H9 (cell line): Measurements from ENCODE around the gene AKAP11. TPM values are rescaled to one million over a fixed set of nuclear protein-coding genes. Genes with fewer than 3 reads are reported as not detected.

ENCODE experiments used
- DNase-seq: peaks from one replicate; pipeline ENCODE4 v3.0.0-alpha.2; 2017
- H2AFZ ChIP-seq: one replicate; pipeline ENCODE4 v1.6.1; 2013; ENCODE audit warnings: mild to moderate bottlenecking, low read length, control low read depth, moderate library complexity
- H2AK5ac ChIP-seq: 2 replicates; pipeline ENCODE4 v1.6.1; 2013; ENCODE audit warnings: low read length, control low read depth, mixed read lengths; ENCODE audit not compliant: insufficient read length
- H2BK120ac ChIP-seq: one replicate; pipeline ENCODE4 v1.6.1; 2013; ENCODE audit warnings: low read depth, mild to moderate bottlenecking, low read length, control low read depth, inconsistent platforms; ENCODE audit not compliant: poor library complexity, severe bottlenecking
- H2BK12ac ChIP-seq: 2 replicates; pipeline ENCODE4 v1.6.1; 2013; ENCODE audit warnings: low read length, control low read depth, mixed read lengths, low read depth; ENCODE audit not compliant: insufficient read length
- H2BK15ac ChIP-seq: 2 replicates; pipeline ENCODE4 v1.6.1; 2013; ENCODE audit warnings: low read depth, low read length, control low read depth
- H2BK20ac ChIP-seq: one replicate; pipeline ENCODE4 v1.6.1; 2013; ENCODE audit warnings: low read depth, mild to moderate bottlenecking, low read length, control low read depth, inconsistent platforms; ENCODE audit not compliant: poor library complexity, severe bottlenecking
- H2BK5ac ChIP-seq: 2 replicates; pipeline ENCODE4 v1.6.1; 2013; ENCODE audit warnings: low read length, control low read depth, mixed read lengths; ENCODE audit not compliant: insufficient read length
- H3K14ac ChIP-seq: 2 replicates; pipeline ENCODE4 v1.6.1; 2013; ENCODE audit warnings: low read length, control low read depth; ENCODE audit not compliant: insufficient read depth
- H3K18ac ChIP-seq: 2 replicates; pipeline ENCODE4 v1.6.1; 2013; ENCODE audit warnings: low read depth, mild to moderate bottlenecking, mixed read lengths, low read length, control low read depth; ENCODE audit not compliant: insufficient read length
- H3K23ac ChIP-seq: 2 replicates; pipeline ENCODE4 v1.6.1; 2013; ENCODE audit warnings: low read length, control low read depth, mixed read lengths, low read depth; ENCODE audit not compliant: insufficient read length
- H3K23me2 ChIP-seq: 2 replicates; pipeline ENCODE4 v1.6.1; 2013; ENCODE audit warnings: low read depth, mild to moderate bottlenecking, mixed read lengths, low read length, control low read depth; ENCODE audit not compliant: insufficient read length, poor library complexity, severe bottlenecking
- H3K27ac ChIP-seq: 2 replicates; pipeline ENCODE4 v1.5.1; 2013; ENCODE audit warnings: low read length, control low read depth, mixed read lengths, low read depth; ENCODE audit not compliant: insufficient read length
- H3K27me3 ChIP-seq: 2 replicates; pipeline ENCODE4 v1.6.1; 2013; ENCODE audit warnings: low read length, control low read depth, inconsistent platforms; ENCODE audit not compliant: insufficient read depth
- H3K4ac ChIP-seq: 2 replicates; pipeline ENCODE4 v1.6.1; 2013; ENCODE audit warnings: low read depth, mild to moderate bottlenecking, control low read depth, inconsistent platforms, low read length, moderate library complexity
- H3K4me1 ChIP-seq: 2 replicates; pipeline ENCODE4 v1.6.1; 2013; ENCODE audit warnings: low read length, control low read depth, inconsistent platforms; ENCODE audit not compliant: insufficient read depth
- H3K4me2 ChIP-seq: 2 replicates; pipeline ENCODE4 v1.6.1; 2013; ENCODE audit warnings: low read length, control low read depth, mixed read lengths; ENCODE audit not compliant: insufficient read length, insufficient read depth
- H3K56ac ChIP-seq: 2 replicates; pipeline ENCODE4 v1.6.1; 2013; ENCODE audit warnings: low read depth, mild to moderate bottlenecking, mixed read lengths, low read length, control low read depth; ENCODE audit not compliant: insufficient read length
- H3K79me1 ChIP-seq: 2 replicates; pipeline ENCODE4 v1.6.1; 2013; ENCODE audit warnings: low read depth, mild to moderate bottlenecking, moderate library complexity, low read length, control low read depth, inconsistent platforms; ENCODE audit not compliant: insufficient read depth, poor library complexity, severe bottlenecking
- H3K79me2 ChIP-seq: 2 replicates; pipeline ENCODE4 v1.6.1; 2013; ENCODE audit warnings: low read length, control low read depth, inconsistent platforms; ENCODE audit not compliant: insufficient read depth
- H3K9ac ChIP-seq: 2 replicates; pipeline ENCODE4 v1.6.1; 2013; ENCODE audit warnings: low read length, control low read depth, mixed read lengths; ENCODE audit not compliant: insufficient read length; ENCODE audit errors: extremely low read depth
- H3K9me3 ChIP-seq: one replicate; pipeline ENCODE4 v1.6.1; 2013; ENCODE audit warnings: low read depth, low read length, inconsistent platforms; ENCODE audit not compliant: control insufficient read depth
- H3T11ph ChIP-seq: one replicate; pipeline ENCODE4 v1.6.1; 2013; ENCODE audit warnings: mild to moderate bottlenecking, low read length, control low read depth, inconsistent platforms
- H4K20me1 ChIP-seq: one replicate; pipeline ENCODE4 v1.6.1; 2013; ENCODE audit not compliant: control insufficient read depth, insufficient read length, insufficient read depth
- H4K5ac ChIP-seq: 2 replicates; pipeline ENCODE4 v1.6.1; 2013; ENCODE audit warnings: low read depth, mild to moderate bottlenecking, mixed read lengths, low read length, control low read depth; ENCODE audit not compliant: insufficient read length
- H4K8ac ChIP-seq: replicated peaks from 2 replicates; pipeline ENCODE4 v1.6.1; 2013; ENCODE audit warnings: low read length, control low read depth, mixed read lengths, low read depth; ENCODE audit not compliant: insufficient read length
- H4K91ac ChIP-seq: 2 replicates; pipeline ENCODE4 v1.6.1; 2013; ENCODE audit warnings: low read depth, mild to moderate bottlenecking, moderate library complexity, mixed read lengths, low read length, control low read depth; ENCODE audit not compliant: insufficient read length
- H3K27ac Mint-ChIP-seq, 3 experiments: 2 replicates in 2 of 3; 3 replicates in 1 of 3; pipeline ENCODE4 v1.8.0; 2020 to 2021; ENCODE audit warnings: mixed read lengths in 3 of 3, mild to moderate bottlenecking in 1 of 3, moderate library complexity in 1 of 3
- H3K27me3 Mint-ChIP-seq: 2 replicates; pipeline ENCODE4 v1.8.0; 2021; ENCODE audit warnings: low read depth, mild to moderate bottlenecking, moderate library complexity, mixed read lengths
- H3K36me3 Mint-ChIP-seq, 3 experiments: 2 replicates in 2 of 3; 3 replicates in 1 of 3; pipeline ENCODE4 v1.8.0; 2020 to 2021; ENCODE audit warnings: low read depth in 3 of 3, mixed read lengths in 3 of 3; ENCODE audit not compliant: insufficient read depth in 1 of 3
- H3K4me1 Mint-ChIP-seq, 2 experiments: 2 replicates each; pipeline ENCODE4 v1.8.0; 2020; ENCODE audit warnings: mixed read lengths in 2 of 2
- H3K4me3 Mint-ChIP-seq, 2 experiments: 2 replicates in 1 of 2; 3 replicates in 1 of 2; pipeline ENCODE4 v1.8.0; 2020 to 2021; ENCODE audit warnings: mild to moderate bottlenecking in 2 of 2, mixed read lengths in 2 of 2, moderate library complexity in 1 of 2
- H3K9me3 Mint-ChIP-seq, 2 experiments: 2 replicates in 1 of 2; 3 replicates in 1 of 2; pipeline ENCODE4 v1.8.0; 2020; ENCODE audit warnings: mild to moderate bottlenecking in 2 of 2, mixed read lengths in 2 of 2, moderate library complexity in 1 of 2
- WGBS: extraction: QIAGEN DNeasy Blood & Tissue Kit; methylation state at CpG from one replicate; pipeline ENCODE4 v1.1.7; 2013; ENCODE audit warnings: missing lambda C conversion rate, low lambda C conversion rate, mixed read lengths; ENCODE audit not compliant: insufficient read length; ENCODE audit errors: extremely low coverage; 5-methylcytosine and 5-hydroxymethylcytosine counted together
- total RNA-seq: library from RNA; stranded (reverse); gene quantifications from 2 replicates; pipeline ENCODE4 v1.2.1, GENCODE V29; 2021
- TF ChIP-seq, protein P1 (sequence below): fragments of 200-600 bp; sonication (generic); conservative IDR thresholded peaks from 3 replicates; pipeline ENCODE4 v1.8.0; 2021; ENCODE audit warnings: antibody characterized with exemption, mild to moderate bottlenecking

The AKAP11 gene
- total RNA-seq, 1 experiment from 2014 or later: 20.5 TPM

DNA sequence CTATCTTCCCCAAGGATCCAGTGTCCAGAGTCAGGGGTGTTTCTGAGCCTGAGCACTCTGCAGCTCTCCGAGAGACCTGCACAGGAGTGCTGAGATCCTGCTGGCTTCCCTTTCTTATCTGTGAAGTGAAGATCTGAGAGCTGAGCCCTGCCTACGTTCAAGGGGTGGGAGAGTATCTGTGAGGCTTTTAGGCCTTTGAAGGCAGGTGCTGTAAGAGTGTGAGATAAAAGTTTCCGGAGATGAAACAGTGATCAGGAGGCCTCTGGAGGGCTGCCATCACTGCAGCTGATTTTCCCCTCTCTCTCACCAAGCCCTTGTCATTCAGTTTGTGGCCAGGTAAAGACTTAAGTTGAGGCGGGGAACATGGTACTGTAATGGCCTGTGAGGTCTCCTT is 83.1 kb downstream of the AKAP11 start:
- TF ChIP-seq, protein P1, sequence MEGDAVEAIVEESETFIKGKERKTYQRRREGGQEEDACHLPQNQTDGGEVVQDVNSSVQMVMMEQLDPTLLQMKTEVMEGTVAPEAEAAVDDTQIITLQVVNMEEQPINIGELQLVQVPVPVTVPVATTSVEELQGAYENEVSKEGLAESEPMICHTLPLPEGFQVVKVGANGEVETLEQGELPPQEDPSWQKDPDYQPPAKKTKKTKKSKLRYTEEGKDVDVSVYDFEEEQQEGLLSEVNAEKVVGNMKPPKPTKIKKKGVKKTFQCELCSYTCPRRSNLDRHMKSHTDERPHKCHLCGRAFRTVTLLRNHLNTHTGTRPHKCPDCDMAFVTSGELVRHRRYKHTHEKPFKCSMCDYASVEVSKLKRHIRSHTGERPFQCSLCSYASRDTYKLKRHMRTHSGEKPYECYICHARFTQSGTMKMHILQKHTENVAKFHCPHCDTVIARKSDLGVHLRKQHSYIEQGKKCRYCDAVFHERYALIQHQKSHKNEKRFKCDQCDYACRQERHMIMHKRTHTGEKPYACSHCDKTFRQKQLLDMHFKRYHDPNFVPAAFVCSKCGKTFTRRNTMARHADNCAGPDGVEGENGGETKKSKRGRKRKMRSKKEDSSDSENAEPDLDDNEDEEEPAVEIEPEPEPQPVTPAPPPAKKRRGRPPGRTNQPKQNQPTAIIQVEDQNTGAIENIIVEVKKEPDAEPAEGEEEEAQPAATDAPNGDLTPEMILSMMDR: no peak
- Histone ChIP-seq H2BK5ac (no peak overlapping the region), H3K27ac (no peak overlapping the region), H2BK20ac (no peak overlapping the region), H3K23ac (no peak overlapping the region), H2BK120ac (no peak overlapping the region), H3K9me3 (no peaks in the 10 kb centered on the region), H3K27me3 (no peaks in the 10 kb centered on the region), H3K4me2 (no peak overlapping the region), H3K23me2 (no peaks in the 10 kb centered on the region), H3T11ph (no peak overlapping the region), H3K4me1 (no peaks in the 10 kb centered on the region; the same call in 1 of the 2 replicates), H4K91ac (no peak overlapping the region), H3K79me1 (no peaks in the 10 kb centered on the region), H2BK12ac (no peak overlapping the region), H2BK15ac (no peak overlapping the region), H3K9ac (no peak overlapping the region), H2AK5ac (no peak overlapping the region), H3K14ac (no peak overlapping the region), H4K5ac (no peak overlapping the region), H4K8ac (no peak overlapping the region), H4K20me1 (no peaks in the 10 kb centered on the region), H3K18ac (no peak overlapping the region), H3K79me2 (no peaks in the 10 kb centered on the region), H2AFZ (no peak overlapping the region), H3K56ac (no peak overlapping the region), H3K4ac (no peak overlapping the region)
- WGBS: no CpG with 5 or more reads among the region's 4 CpGs
- no peak for DNase-seq
- H3K27me3 Mint-ChIP-seq: no peaks in the 10 kb centered on the region; the same call in 1 of the 2 replicates
- no peaks in the 10 kb centered on the region; a peak in 2 of 5 replicates for H3K9me3 Mint-ChIP-seq
- no peak overlapping the region for H3K4me3 Mint-ChIP-seq
- H3K27ac Mint-ChIP-seq: no peak overlapping the region; a peak in 1 of 7 replicates
- H3K36me3 Mint-ChIP-seq: no peaks in the 10 kb centered on the region
- H3K4me1 Mint-ChIP-seq: peaks cover 8 to 9% of the 10 kb centered on the region in 2 experiments
